GM23338 (cell line): ENCODE data around the gene RIMKLB.

Experiments used
- CREB1 ChIP-seq: fragments of 250-450 bp; sonication (Bioruptor Pico); IDR thresholded peaks from 2 replicates; pipeline ENCODE4 v1.5.0; 2020; ENCODE audit warnings: low read depth, mild to moderate bottlenecking, moderate library complexity
- CTCF ChIP-seq, 2 experiments: fragments of 200-600 bp in 1 of 2; sonication (generic) in 1 of 2; conservative IDR thresholded peaks; 2 replicates each; pipeline versions ENCODE4 v1.5.1 to v1.6.1; 2016 to 2017; ENCODE audit warnings: antibody characterized with exemption in 2 of 2, low read depth in 2 of 2, mild to moderate bottlenecking in 2 of 2, moderate library complexity in 1 of 2
- EZH2 ChIP-seq: fragments of 200-600 bp; sonication (generic); IDR thresholded peaks from one replicate; pipeline ENCODE4 v1.8.0; 2017; ENCODE audit warnings: antibody characterized with exemption, mild to moderate bottlenecking, low read depth; ENCODE audit not compliant: unreplicated experiment
- EZH2phosphoT487 ChIP-seq: fragments of 200-600 bp; sonication (generic); IDR thresholded peaks from one replicate; pipeline ENCODE4 v1.8.1; 2018; ENCODE audit warnings: antibody characterized with exemption; ENCODE audit not compliant: unreplicated experiment
- JUNB ChIP-seq: IDR thresholded peaks from one replicate; pipeline ENCODE4 v1.6.1; 2016; ENCODE audit warnings: antibody characterized with exemption; ENCODE audit not compliant: unreplicated experiment
- NANOG ChIP-seq: IDR thresholded peaks from 2 replicates; pipeline ENCODE4 v1.6.1; 2016; ENCODE audit warnings: antibody characterized with exemption, borderline replicate concordance
- POLR2AphosphoS5 ChIP-seq: IDR thresholded peaks from 2 replicates; pipeline ENCODE4 v1.6.1; 2016; ENCODE audit warnings: antibody characterized with exemption, low read depth
- REST ChIP-seq: IDR thresholded peaks from one replicate; pipeline ENCODE4 v1.6.1; 2018; ENCODE audit warnings: antibody characterized with exemption; ENCODE audit not compliant: unreplicated experiment
- ZNF114 ChIP-seq: fragments of 250-450 bp; sonication (Bioruptor Pico); IDR thresholded peaks from 2 replicates; pipeline ENCODE4 v1.5.0; 2020; ENCODE audit warnings: mild to moderate bottlenecking, moderate library complexity

- TF ChIP-seq CTCF (conservative IDR thresholded peaks at IDR 0.05; ENCODE audit: low read depth in 2 of 2), result no peak
- no peak for TF ChIP-seq EZH2phosphoT487
- TF ChIP-seq POLR2AphosphoS5, result no peak
- no peak for TF ChIP-seq REST
- TF ChIP-seq EZH2, result no peak
- no peak for TF ChIP-seq JUNB
- no peak for TF ChIP-seq CREB1 (CRISPR knock-in tag)
- TF ChIP-seq NANOG, result no peak
- TF ChIP-seq ZNF114 (CRISPR knock-in tag), result no peak
These were observed 36.8 kb upstream of the RIMKLB start for GRCh38 chr12:8661016-8661415.
